ENCODE measurements around the gene AIG1. TPM values are rescaled to one million over a fixed set of nuclear protein-coding genes. Genes with fewer than 3 reads are reported as not detected.

The AIG1 gene
- total and polyA plus RNA-seq, 2 of the 13 experiments (the other 11 are each of a cell fraction or from before 2014, with no cell fraction given), result 115 to 197 TPM

DNA sequence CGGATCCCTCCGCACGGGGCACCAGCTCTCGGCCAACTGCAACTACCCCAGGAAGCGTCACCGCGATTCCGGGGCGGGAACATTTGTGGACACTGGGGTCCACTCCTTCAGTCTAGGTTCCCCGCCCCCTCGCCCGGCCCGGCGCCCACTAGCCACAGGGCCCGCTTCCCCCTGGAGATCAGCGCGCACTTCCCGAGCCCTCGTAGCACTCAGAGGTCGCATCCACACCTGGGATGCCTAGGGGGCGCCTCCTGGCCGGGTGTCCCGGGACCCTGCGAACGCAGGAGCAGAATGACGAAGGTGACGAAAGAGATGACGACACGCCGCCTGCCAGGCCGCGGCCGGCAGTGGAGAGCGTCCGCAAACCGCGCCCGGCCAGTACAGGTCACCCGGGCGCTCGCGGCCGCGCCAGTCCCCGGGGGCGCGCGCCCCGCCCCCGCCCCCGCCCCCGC, 309 bp upstream of the AIG1 start (continued):
- TF ChIP-seq ZNF670 (CRISPR knock-in tag; IDR thresholded peaks at IDR 0.05; ENCODE audit: borderline replicate concordance), result no peak; the same call in 1 of the 2 replicates
- no peak for TF ChIP-seq SYNCRIP (IDR thresholded peaks at IDR 0.05; ENCODE audit: insufficient read depth, low read depth, low read length)
- TF ChIP-seq ZNF432 (CRISPR knock-in tag; IDR thresholded peaks at IDR 0.05; ENCODE audit: borderline replicate concordance), result no peak
- TF ChIP-seq, protein P1, sequence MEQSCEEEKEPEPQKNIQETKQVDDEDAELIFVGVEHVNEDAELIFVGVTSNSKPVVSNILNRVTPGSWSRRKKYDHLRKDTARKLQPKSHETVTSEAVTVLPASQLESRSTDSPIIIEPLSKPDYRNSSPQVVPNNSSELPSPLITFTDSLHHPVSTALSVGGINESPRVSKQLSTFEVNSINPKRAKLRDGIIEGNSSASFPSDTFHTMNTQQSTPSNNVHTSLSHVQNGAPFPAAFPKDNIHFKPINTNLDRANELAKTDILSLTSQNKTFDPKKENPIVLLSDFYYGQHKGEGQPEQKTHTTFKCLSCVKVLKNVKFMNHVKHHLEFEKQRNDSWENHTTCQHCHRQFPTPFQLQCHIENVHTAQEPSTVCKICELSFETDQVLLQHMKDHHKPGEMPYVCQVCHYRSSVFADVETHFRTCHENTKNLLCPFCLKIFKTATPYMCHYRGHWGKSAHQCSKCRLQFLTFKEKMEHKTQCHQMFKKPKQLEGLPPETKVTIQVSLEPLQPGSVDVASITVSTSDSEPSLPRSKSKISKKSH (CRISPR knock-in tag; IDR thresholded peaks at IDR 0.05; ENCODE audit: borderline replicate concordance), result peak; percentile 88
- TF ChIP-seq ZNF615 (CRISPR knock-in tag; IDR thresholded peaks at IDR 0.05; ENCODE audit: borderline replicate concordance), result no peak; the same call in 1 of the 2 replicates
- peak; percentile 75 for TF ChIP-seq ZNF317 (CRISPR knock-in tag; IDR thresholded peaks at IDR 0.05)
- TF ChIP-seq ZNF225 (CRISPR knock-in tag; IDR thresholded peaks at IDR 0.05), result no peak; the same call in 1 of the 2 replicates
- TF ChIP-seq ZNF605 (CRISPR knock-in tag; IDR thresholded peaks at IDR 0.05), result peak; percentile 89; the same call in 1 of the 2 replicates
- peak; percentile 63; the same call in 1 of the 2 replicates for TF ChIP-seq SAFB2 (CRISPR knock-in tag; IDR thresholded peaks at IDR 0.05; ENCODE audit: borderline replicate concordance, low read depth)
- peak; percentile 85; the same call in 1 of the 2 replicates for TF ChIP-seq ZFP1 (CRISPR knock-in tag; IDR thresholded peaks at IDR 0.05)
- TF ChIP-seq YEATS2 (CRISPR knock-in tag; IDR thresholded peaks at IDR 0.05; ENCODE audit: borderline replicate concordance), result peak; percentile 62
- TF ChIP-seq ISX (CRISPR knock-in tag; conservative IDR thresholded peaks at IDR 0.05), result no peak; the same call in 1 of the 2 replicates
- peak; percentile 96 for TF ChIP-seq SALL1 (CRISPR knock-in tag; IDR thresholded peaks at IDR 0.05)
- TF ChIP-seq ATF7-NPFF (CRISPR knock-in tag; IDR thresholded peaks at IDR 0.05; ENCODE audit: low read depth), result peak; percentile 70
- TF ChIP-seq SP2 (CRISPR knock-in tag; IDR thresholded peaks at IDR 0.05), result 0 out of 2 replicates have a peak, but pooled peaks have one; percentile 29
- TF ChIP-seq ZNF557 (CRISPR knock-in tag; IDR thresholded peaks at IDR 0.05), result peak; percentile 52; the same call in 1 of the 2 replicates
- 0 out of 2 replicates have a peak, but pooled peaks have one; percentile 58 for TF ChIP-seq ZNF343 (CRISPR knock-in tag; IDR thresholded peaks at IDR 0.05)
- peak; percentile 74 for TF ChIP-seq PITX1 (CRISPR knock-in tag; IDR thresholded peaks at IDR 0.05)
- peak; percentile 87; the same call in 1 of the 2 replicates for TF ChIP-seq KLF6 (CRISPR knock-in tag; IDR thresholded peaks at IDR 0.05)
- no peak for TF ChIP-seq CBX1 (IDR thresholded peaks at IDR 0.05; ENCODE audit: low read depth)
- TF ChIP-seq NRL (CRISPR knock-in tag; IDR thresholded peaks at IDR 0.05; ENCODE audit: borderline replicate concordance), result peak; percentile 76
- TF ChIP-seq, protein P2, sequence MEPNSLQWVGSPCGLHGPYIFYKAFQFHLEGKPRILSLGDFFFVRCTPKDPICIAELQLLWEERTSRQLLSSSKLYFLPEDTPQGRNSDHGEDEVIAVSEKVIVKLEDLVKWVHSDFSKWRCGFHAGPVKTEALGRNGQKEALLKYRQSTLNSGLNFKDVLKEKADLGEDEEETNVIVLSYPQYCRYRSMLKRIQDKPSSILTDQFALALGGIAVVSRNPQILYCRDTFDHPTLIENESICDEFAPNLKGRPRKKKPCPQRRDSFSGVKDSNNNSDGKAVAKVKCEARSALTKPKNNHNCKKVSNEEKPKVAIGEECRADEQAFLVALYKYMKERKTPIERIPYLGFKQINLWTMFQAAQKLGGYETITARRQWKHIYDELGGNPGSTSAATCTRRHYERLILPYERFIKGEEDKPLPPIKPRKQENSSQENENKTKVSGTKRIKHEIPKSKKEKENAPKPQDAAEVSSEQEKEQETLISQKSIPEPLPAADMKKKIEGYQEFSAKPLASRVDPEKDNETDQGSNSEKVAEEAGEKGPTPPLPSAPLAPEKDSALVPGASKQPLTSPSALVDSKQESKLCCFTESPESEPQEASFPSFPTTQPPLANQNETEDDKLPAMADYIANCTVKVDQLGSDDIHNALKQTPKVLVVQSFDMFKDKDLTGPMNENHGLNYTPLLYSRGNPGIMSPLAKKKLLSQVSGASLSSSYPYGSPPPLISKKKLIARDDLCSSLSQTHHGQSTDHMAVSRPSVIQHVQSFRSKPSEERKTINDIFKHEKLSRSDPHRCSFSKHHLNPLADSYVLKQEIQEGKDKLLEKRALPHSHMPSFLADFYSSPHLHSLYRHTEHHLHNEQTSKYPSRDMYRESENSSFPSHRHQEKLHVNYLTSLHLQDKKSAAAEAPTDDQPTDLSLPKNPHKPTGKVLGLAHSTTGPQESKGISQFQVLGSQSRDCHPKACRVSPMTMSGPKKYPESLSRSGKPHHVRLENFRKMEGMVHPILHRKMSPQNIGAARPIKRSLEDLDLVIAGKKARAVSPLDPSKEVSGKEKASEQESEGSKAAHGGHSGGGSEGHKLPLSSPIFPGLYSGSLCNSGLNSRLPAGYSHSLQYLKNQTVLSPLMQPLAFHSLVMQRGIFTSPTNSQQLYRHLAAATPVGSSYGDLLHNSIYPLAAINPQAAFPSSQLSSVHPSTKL (CRISPR knock-in tag; IDR thresholded peaks at IDR 0.05), result peak; percentile 60; the same call in 1 of the 2 replicates
- peak; percentile 81 for TF ChIP-seq ZNF883 (CRISPR knock-in tag; IDR thresholded peaks at IDR 0.05; ENCODE audit: not compliant biosample characterization)
- TF ChIP-seq, protein P3, sequence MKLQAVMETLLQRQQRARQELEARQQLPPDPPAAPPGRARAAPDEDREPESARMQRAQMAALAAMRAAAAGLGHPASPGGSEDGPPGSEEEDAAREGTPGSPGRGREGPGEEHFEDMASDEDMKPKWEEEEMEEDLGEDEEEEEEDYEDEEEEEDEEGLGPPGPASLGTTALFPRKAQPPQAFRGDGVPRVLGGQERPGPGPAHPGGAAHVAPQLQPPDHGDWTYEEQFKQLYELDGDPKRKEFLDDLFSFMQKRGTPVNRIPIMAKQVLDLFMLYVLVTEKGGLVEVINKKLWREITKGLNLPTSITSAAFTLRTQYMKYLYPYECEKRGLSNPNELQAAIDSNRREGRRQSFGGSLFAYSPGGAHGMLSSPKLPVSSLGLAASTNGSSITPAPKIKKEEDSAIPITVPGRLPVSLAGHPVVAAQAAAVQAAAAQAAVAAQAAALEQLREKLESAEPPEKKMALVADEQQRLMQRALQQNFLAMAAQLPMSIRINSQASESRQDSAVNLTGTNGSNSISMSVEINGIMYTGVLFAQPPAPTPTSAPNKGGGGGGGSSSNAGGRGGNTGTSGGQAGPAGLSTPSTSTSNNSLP (IDR thresholded peaks at IDR 0.05; ENCODE audit: low read depth, low read length), result 0 out of 2 replicates have a peak, but pooled peaks have one; percentile 8

Data from HepG2 (cell line).